HCT116 (cell line): ENCODE measurements around the gene FGF14.

Experiments used
- POLR2A ChIP-seq: IDR thresholded peaks from 2 replicates; pipeline ENCODE4 v1.7.0; 2011; ENCODE audit warnings: borderline replicate concordance; ENCODE audit not compliant: insufficient read depth, insufficient read length; ENCODE audit errors: extremely low read depth
- RAD21 ChIP-seq: IDR thresholded peaks from 2 replicates; pipeline ENCODE4 v1.6.1; 2012; ENCODE audit warnings: low read depth, mild to moderate bottlenecking
- TF ChIP-seq, protein P1 (sequence below), 3 experiments: fragments of 200-600 bp in 1 of 3; sonication (generic) in 1 of 3; IDR thresholded peaks in 2 of 3; conservative IDR thresholded peaks in 1 of 3; 2 replicates each; pipeline ENCODE4 v1.5.1; 2012 to 2017; ENCODE audit warnings: low read depth in 2 of 3, low read length in 2 of 3, antibody characterized with exemption in 1 of 3, borderline replicate concordance in 1 of 3, control low read depth in 1 of 3, mild to moderate bottlenecking in 1 of 3, mixed read lengths in 1 of 3, mixed run types in 1 of 3, moderate library complexity in 1 of 3; ENCODE audit not compliant: insufficient read depth in 1 of 3
- TF ChIP-seq, protein P2 (sequence below): IDR thresholded peaks from 2 replicates; pipeline ENCODE4 v1.6.1; 2012
- TF ChIP-seq, protein P3 (sequence below): IDR thresholded peaks from 2 replicates; pipeline ENCODE4 v1.6.1; 2012

- TF ChIP-seq, protein P1, sequence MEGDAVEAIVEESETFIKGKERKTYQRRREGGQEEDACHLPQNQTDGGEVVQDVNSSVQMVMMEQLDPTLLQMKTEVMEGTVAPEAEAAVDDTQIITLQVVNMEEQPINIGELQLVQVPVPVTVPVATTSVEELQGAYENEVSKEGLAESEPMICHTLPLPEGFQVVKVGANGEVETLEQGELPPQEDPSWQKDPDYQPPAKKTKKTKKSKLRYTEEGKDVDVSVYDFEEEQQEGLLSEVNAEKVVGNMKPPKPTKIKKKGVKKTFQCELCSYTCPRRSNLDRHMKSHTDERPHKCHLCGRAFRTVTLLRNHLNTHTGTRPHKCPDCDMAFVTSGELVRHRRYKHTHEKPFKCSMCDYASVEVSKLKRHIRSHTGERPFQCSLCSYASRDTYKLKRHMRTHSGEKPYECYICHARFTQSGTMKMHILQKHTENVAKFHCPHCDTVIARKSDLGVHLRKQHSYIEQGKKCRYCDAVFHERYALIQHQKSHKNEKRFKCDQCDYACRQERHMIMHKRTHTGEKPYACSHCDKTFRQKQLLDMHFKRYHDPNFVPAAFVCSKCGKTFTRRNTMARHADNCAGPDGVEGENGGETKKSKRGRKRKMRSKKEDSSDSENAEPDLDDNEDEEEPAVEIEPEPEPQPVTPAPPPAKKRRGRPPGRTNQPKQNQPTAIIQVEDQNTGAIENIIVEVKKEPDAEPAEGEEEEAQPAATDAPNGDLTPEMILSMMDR (IDR thresholded peaks at IDR 0.05 in 2 of 3, conservative IDR thresholded peaks at IDR 0.05 in 1 of 3; ENCODE audit: borderline replicate concordance in 1 of 3, insufficient read depth in 1 of 3, low read depth in 2 of 3, low read length in 2 of 3): no peak
- TF ChIP-seq, protein P2, sequence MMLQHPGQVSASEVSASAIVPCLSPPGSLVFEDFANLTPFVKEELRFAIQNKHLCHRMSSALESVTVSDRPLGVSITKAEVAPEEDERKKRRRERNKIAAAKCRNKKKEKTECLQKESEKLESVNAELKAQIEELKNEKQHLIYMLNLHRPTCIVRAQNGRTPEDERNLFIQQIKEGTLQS: no peak
- TF ChIP-seq, protein P3, sequence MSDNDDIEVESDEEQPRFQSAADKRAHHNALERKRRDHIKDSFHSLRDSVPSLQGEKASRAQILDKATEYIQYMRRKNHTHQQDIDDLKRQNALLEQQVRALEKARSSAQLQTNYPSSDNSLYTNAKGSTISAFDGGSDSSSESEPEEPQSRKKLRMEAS: no peak
- TF ChIP-seq RAD21 (no peak), POLR2A (no peak)
Observed at GRCh38 chr13:102028868-102029267, 373.0 kb downstream of the FGF14 start.
